ENCODE data around the gene NMT1. TPM values are rescaled to one million over a fixed set of nuclear protein-coding genes. Genes with fewer than 3 reads are reported as not detected.
A peak's percentile ranks its signal among the peaks of the same experiment; 100 is the strongest.

Gene NMT1
- total and polyA plus RNA-seq, 2 of the 13 experiments (the other 11 are each of a cell fraction or from before 2014, with no cell fraction given) = 75.7 to 142 TPM

DNA sequence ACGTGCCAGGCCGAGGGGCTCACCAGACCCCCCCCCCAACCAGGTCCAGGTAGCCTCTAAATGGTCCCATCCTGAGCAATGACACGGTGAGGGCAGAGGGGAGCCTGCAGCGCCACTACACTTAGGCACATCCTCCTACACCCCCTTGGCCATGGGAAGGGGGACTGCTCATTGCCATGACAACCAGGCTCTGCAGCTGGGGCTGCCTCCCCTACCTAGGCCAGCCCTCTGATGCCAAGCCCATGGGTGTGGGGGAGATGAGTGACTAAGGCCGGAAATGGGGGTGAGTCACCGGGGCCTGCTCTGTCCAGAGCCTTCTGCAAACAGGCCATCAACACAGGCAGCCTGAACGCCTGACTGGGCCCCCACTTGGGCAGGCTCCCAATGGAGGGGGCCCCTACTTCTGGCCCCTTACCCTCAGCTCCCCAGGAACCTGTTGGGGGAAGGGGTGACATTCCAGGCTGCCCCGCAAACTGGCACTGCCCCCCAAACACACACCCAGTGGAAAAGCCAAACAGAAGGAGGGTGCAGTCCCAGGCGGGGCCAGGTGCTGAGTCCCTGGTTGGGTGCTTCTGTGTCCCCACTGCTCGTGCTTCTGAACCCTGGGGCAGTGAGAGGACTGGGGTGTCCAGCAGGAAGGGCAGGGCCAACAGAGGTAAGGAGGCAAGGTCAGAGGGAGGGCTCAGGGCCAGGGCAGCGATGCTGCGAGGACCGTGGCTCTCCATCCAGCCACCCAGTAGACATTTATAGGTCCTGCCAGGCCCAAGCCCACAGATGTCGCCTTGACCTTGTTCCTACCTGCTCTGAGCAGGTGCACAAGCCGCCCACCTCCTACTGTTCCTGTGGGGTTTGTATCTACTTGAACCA is 63.0 kb downstream of the NMT1 start (continued):
- TF ChIP-seq ZKSCAN1 (IDR thresholded peaks at IDR 0.05; ENCODE audit: low read length) (no peak), ZNF142 (CRISPR knock-in tag; IDR thresholded peaks at IDR 0.05) (no peak), FOXK2 (IDR thresholded peaks at IDR 0.05) (no peak), ZFP1 (CRISPR knock-in tag; IDR thresholded peaks at IDR 0.05) (no peak), HDAC2 (CRISPR knock-in tag; IDR thresholded peaks at IDR 0.05) (peak; percentile 43), SKIL (CRISPR knock-in tag; IDR thresholded peaks at IDR 0.05; ENCODE audit: borderline replicate concordance) (peak; percentile 64; the same call in 1 of the 2 replicates), ZSCAN30 (CRISPR knock-in tag; IDR thresholded peaks at IDR 0.05) (no peak), SNRNP70 (IDR thresholded peaks at IDR 0.05; ENCODE audit: low read depth, low read length) (no peak), IRF2 (CRISPR knock-in tag; IDR thresholded peaks at IDR 0.05) (peak; percentile 36; the same call in 1 of the 2 replicates), ZNF766 (CRISPR knock-in tag; IDR thresholded peaks at IDR 0.05; ENCODE audit: borderline replicate concordance) (no peak), ZNF615 (CRISPR knock-in tag; IDR thresholded peaks at IDR 0.05; ENCODE audit: borderline replicate concordance) (no peak), NFRKB (IDR thresholded peaks at IDR 0.05) (no peak), PHF20 (CRISPR knock-in tag; IDR thresholded peaks at IDR 0.05) (no peak), ZNF574 (CRISPR knock-in tag; IDR thresholded peaks at IDR 0.05) (no peak), ESRRA (CRISPR knock-in tag; IDR thresholded peaks at IDR 0.05; ENCODE audit: low read depth) (peak; percentile 71; the same call in 1 of the 2 replicates), NR1H2 (CRISPR knock-in tag; IDR thresholded peaks at IDR 0.05; ENCODE audit: borderline replicate concordance, low read depth) (no peak)
- TF ChIP-seq, protein P1, sequence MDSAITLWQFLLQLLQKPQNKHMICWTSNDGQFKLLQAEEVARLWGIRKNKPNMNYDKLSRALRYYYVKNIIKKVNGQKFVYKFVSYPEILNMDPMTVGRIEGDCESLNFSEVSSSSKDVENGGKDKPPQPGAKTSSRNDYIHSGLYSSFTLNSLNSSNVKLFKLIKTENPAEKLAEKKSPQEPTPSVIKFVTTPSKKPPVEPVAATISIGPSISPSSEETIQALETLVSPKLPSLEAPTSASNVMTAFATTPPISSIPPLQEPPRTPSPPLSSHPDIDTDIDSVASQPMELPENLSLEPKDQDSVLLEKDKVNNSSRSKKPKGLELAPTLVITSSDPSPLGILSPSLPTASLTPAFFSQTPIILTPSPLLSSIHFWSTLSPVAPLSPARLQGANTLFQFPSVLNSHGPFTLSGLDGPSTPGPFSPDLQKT (CRISPR knock-in tag; IDR thresholded peaks at IDR 0.05; ENCODE audit: borderline replicate concordance) = no peak; the same call in 1 of the 2 replicates

Measured in HepG2 (cell line).